CMK (cell line): Measurements from ENCODE around the gene BACE1.

ENCODE experiments used
- DNase-seq: peaks from one replicate; pipeline ENCODE4 v3.0.0-alpha.2; 2010; ENCODE audit warnings: low read depth

Gene BACE1

GRCh38 chr11:117305145-117305544 is 10.9 kb downstream of the BACE1 start:
- DNase-seq, result no peak

GRCh38 chr11:117303646-117304315 is 12.3 kb downstream of the BACE1 start:
- DNase-seq, result no peak

- no peak for DNase-seq
Observed at GRCh38 chr11:117303101-117303500, 13.0 kb downstream of the BACE1 start.

- DNase-seq, result no peak
Observed at GRCh38 chr11:117302228-117302627, 13.8 kb downstream of the BACE1 start.

GRCh38 chr11:117300773-117301172 is 15.3 kb downstream of the BACE1 start:
- DNase-seq, result no peak

GRCh38 chr11:117300283-117300663 is 15.8 kb downstream of the BACE1 start:
- DNase-seq, result no peak

GRCh38 chr11:117299351-117300282 is 16.4 kb downstream of the BACE1 start:
- DNase-seq, result no peak

GRCh38 chr11:117298195-117298594 is 17.9 kb downstream of the BACE1 start:
- no peak for DNase-seq

GRCh38 chr11:117296881-117297280 is 19.2 kb downstream of the BACE1 start:
- no peak for DNase-seq

GRCh38 chr11:117295438-117296137 is 20.5 kb downstream of the BACE1 start:
- DNase-seq, result no peak

GRCh38 chr11:117292616-117293015 is 23.4 kb downstream of the BACE1 start:
- no peak for DNase-seq

GRCh38 chr11:117290809-117291396 is 25.2 kb downstream of the BACE1 start, which contains the start of gene BACE1-AS:
TSS of gene BACE1-AS (plus strand) at chr11:117291346.
- no peak for DNase-seq

GRCh38 chr11:117289795-117290194 is 26.3 kb downstream of the BACE1 start:
- DNase-seq, result no peak

- no peak for DNase-seq
Observed at GRCh38 chr11:117287668-117288067, 28.4 kb downstream of the BACE1 start.

- DNase-seq, result no peak
Observed at GRCh38 chr11:117286588-117286987, 29.5 kb downstream of the BACE1 start.

- no peak for DNase-seq
Observed at GRCh38 chr11:117284053-117284452, 32.0 kb downstream of the BACE1 start.

- DNase-seq, result no peak
Observed at GRCh38 chr11:117282956-117283355, 33.1 kb downstream of the BACE1 start.

- DNase-seq, result no peak
Observed at GRCh38 chr11:117281869-117282268, 34.2 kb downstream of the BACE1 start.

GRCh38 chr11:117281159-117281558 is 34.9 kb downstream of the BACE1 start:
- DNase-seq, result no peak

GRCh38 chr11:117279711-117280376 is 36.2 kb downstream of the BACE1 start:
- DNase-seq, result peak; percentile 11

- DNase-seq, result no peak
Observed at GRCh38 chr11:117278347-117278746, 37.7 kb downstream of the BACE1 start.
